Neutrophil (primary cell): ENCODE results near the gene TBC1D8.

Experiments
- H3K27ac ChIP-seq: fragments of 200-600 bp; sonication (generic); 2 replicates; pipeline ENCODE4 v1.5.1; 2016; ENCODE audit warnings: mild to moderate bottlenecking, moderate library complexity
- H3K27me3 ChIP-seq: fragments of 200-600 bp; sonication (generic); 2 replicates; pipeline ENCODE4 v1.6.0; 2016; ENCODE audit warnings: mild to moderate bottlenecking
- H3K36me3 ChIP-seq: fragments of 200-600 bp; sonication (generic); 2 replicates; pipeline ENCODE4 v1.5.1; 2017
- H3K4me1 ChIP-seq, 2 experiments: fragments of 200-600 bp in 1 of 2; sonication (generic) in 1 of 2; 1 replicate in 1 of 2; 2 replicates in 1 of 2; pipeline versions ENCODE4 v1.5.1 to v1.6.1; 2013 to 2016; ENCODE audit warnings: low read depth in 1 of 2, low read length in 1 of 2, mild to moderate bottlenecking in 1 of 2, moderate library complexity in 1 of 2; ENCODE audit not compliant: control insufficient read depth in 1 of 2, insufficient read depth in 1 of 2
- H3K4me3 ChIP-seq, 2 experiments: fragments of 200-600 bp in 1 of 2; sonication (generic) in 1 of 2; 1 replicate in 1 of 2; 2 replicates in 1 of 2; pipeline ENCODE4 v1.5.1; 2013 to 2016; ENCODE audit warnings: low read depth in 1 of 2, low read length in 1 of 2, mild to moderate bottlenecking in 1 of 2, moderate library complexity in 1 of 2
- H3K9me3 ChIP-seq: fragments of 200-600 bp; sonication (generic); 2 replicates; pipeline ENCODE4 v1.5.1; 2016
- TF ChIP-seq, protein P1 (sequence below): fragments of 200-600 bp; sonication (generic); IDR thresholded peaks from 2 replicates; pipeline ENCODE4 v1.5.1; 2016; ENCODE audit warnings: antibody characterized with exemption

Gene TBC1D8

DNA sequence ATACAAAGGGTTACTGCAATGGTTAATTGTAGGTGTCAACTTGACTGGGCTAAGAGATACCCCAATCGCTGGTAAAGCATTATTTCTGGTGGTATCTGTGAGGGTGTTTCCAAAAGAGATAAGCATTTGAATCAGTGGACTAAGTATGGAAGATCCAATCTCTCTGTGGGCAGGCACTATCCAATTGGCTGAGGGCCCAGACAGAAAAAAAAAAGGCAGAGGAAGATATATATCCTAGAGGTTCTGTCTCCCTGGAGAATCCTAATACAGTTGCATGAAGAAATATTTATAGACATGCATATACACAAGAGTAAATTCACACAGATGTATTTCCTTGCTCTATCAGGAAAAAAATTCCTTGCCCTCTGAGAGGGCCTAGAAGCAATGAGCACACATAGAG is 43.9 kb downstream of the TBC1D8 start:
- Histone ChIP-seq H3K36me3 (no peaks in the 10 kb centered on the region), H3K27me3 (no peaks in the 10 kb centered on the region), H3K9me3 (no peaks in the 10 kb centered on the region), H3K4me3 (no peak overlapping the region), H3K4me1 (peaks cover 5 to 10% of the 10 kb centered on the region in 2 experiments), H3K27ac (no peak overlapping the region)
- TF ChIP-seq, protein P1, sequence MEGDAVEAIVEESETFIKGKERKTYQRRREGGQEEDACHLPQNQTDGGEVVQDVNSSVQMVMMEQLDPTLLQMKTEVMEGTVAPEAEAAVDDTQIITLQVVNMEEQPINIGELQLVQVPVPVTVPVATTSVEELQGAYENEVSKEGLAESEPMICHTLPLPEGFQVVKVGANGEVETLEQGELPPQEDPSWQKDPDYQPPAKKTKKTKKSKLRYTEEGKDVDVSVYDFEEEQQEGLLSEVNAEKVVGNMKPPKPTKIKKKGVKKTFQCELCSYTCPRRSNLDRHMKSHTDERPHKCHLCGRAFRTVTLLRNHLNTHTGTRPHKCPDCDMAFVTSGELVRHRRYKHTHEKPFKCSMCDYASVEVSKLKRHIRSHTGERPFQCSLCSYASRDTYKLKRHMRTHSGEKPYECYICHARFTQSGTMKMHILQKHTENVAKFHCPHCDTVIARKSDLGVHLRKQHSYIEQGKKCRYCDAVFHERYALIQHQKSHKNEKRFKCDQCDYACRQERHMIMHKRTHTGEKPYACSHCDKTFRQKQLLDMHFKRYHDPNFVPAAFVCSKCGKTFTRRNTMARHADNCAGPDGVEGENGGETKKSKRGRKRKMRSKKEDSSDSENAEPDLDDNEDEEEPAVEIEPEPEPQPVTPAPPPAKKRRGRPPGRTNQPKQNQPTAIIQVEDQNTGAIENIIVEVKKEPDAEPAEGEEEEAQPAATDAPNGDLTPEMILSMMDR = no peak

DNA sequence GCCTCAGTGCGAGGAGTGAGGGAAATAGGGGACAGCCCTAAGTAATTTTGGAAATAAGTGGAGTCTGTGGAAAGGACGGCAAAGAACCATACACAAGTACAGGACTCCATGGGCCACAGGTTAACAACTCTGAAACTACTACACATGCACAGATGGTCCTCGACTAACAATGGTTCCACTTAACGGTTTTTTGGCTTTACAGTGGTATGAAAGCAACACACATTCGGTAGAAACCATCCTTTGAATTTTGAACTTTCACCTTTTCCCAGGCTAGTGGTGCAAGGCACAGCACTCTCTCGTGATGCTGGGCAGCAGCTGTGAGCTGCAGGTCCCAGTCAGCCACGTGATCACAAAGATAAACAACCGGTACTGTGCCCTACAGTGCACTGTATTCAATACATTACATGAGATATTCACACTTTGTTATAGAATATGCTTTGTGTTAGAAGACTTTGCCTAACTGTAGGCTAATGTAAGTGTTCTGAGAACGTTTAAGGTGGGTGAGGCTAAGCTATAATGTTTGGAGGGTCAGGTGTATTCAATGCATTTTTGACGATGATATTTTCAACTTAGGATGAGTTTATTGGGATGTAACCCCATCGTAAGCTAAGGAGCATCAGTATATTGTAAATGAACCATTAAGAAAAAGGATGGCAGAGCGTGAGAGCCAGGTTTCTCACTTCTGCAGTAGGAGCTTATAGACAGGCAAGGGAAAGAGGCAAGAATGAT is 44.6 kb downstream of the TBC1D8 start:
- TF ChIP-seq, protein P1 = no peak
- peaks cover 0 to 4% of the 10 kb centered on the region in 2 experiments for H3K4me1 ChIP-seq
- no peaks in the 10 kb centered on the region for H3K9me3 ChIP-seq
- no peak overlapping the region for H3K4me3 ChIP-seq
- H3K36me3 ChIP-seq = no peaks in the 10 kb centered on the region
- H3K27me3 ChIP-seq = no peaks in the 10 kb centered on the region
- H3K27ac ChIP-seq = no peak overlapping the region

DNA sequence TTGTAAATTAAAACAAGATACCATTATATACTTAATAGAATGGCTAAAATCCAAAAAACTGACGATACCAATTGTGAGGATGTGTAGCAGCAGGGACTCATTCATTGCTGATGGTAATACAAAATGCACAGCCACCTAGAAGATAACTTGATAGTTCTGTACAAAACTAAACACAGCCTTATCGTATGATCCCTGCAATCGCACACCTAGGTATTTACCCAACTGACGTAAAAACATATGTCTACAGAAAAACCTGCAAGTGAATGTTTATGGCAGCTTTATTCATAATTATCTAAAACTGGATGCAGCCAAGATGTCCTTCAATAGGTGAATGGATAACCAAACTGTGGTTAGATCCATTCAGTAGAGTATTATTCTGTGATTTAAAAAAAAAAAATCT is 45.5 kb downstream of the TBC1D8 start:
- Histone ChIP-seq H3K4me3 (no peak overlapping the region), H3K27ac (no peak overlapping the region), H3K9me3 (no peaks in the 10 kb centered on the region), H3K27me3 (no peaks in the 10 kb centered on the region), H3K36me3 (no peaks in the 10 kb centered on the region), H3K4me1 (no peaks in the 10 kb centered on the region)
- TF ChIP-seq, protein P1 = no peak

DNA sequence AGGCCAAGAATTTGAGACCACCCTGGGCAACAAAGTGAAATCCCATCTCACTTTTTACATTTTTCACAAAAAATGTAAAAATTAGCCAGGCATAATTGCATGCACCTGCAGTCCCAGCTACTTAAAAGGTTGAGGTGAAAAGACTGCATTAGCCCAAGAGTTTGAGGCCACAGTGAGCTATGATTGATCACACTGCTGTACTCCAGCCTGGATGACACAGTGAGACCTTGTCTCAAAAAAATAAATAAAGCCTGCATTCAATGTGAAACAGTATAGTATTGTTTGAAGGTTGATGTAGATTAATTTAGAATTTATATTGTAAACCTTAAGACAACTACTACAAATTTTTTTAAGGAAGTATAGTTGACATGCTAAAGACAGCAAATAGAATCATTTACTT is 53.5 kb downstream of the TBC1D8 start:
- TF ChIP-seq, protein P1 = no peak
- Histone ChIP-seq H3K4me3 (no peak overlapping the region), H3K27me3 (peaks cover 16% of the 10 kb centered on the region), H3K27ac (no peak overlapping the region), H3K4me1 (peaks cover 10 to 22% of the 10 kb centered on the region in 2 experiments), H3K9me3 (no peaks in the 10 kb centered on the region), H3K36me3 (no peaks in the 10 kb centered on the region)

DNA sequence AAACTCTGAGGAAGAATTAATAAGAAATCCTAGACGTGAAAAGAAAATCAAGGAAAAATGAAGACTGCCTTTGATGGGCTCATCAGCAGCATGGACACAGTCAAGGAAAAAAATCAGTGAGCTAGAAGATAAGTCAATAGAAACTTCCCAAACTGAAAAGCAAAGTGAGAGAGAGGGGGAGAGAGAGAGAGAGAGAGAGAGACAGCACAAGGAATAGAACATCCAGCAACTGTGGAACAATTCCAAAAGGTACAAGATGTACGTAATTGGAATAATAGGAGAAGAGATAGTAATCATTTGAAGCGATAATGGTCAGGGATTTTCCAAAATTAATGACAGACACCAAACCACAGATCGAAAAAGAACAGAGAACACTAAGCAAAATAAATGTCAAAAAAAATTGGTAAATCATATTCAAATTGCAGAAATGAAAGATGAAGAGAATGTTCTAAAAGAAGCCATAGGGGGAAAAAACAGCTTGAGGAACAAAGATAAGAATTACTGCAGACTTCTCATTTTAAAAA is 54.5 kb downstream of the TBC1D8 start:
- Histone ChIP-seq H3K27ac (no peak overlapping the region), H3K4me1 (peaks cover 10 to 22% of the 10 kb centered on the region in 2 experiments), H3K27me3 (peaks cover 16% of the 10 kb centered on the region), H3K9me3 (no peaks in the 10 kb centered on the region), H3K36me3 (no peaks in the 10 kb centered on the region), H3K4me3 (no peak overlapping the region)
- TF ChIP-seq, protein P1 = no peak
